CD8-positive, alpha-beta memory T cell (primary cell): ENCODE measurements around the gene MXRA7. TPM values are rescaled to one million over a fixed set of nuclear protein-coding genes. Genes with fewer than 3 reads are reported as not detected.

Experiments used
- CTCF ChIA-PET: fragments of 350-600 bp; sonication (Branson Sonifier 250); formaldehyde crosslinking; loops from one replicate; lab custom pipeline; 2021; ENCODE audit warnings: antibody characterized with exemption; lab: Charles Lee
- POLR2A ChIA-PET: fragments of 350-600 bp; sonication (Branson Sonifier 250); formaldehyde crosslinking; loops from one replicate; lab custom pipeline; 2021; ENCODE audit warnings: antibody characterized with exemption; lab: Charles Lee
- DNase-seq, 5 donors: peaks; one replicate each; pipeline versions ENCODE4 v3.0.0 to v3.0.0-alpha.2; 2020 to 2022; ENCODE audit warnings: mixed read lengths in 1 of 5
- H3K27ac ChIP-seq: one replicate; pipeline ENCODE4 v1.7.0; 2013; ENCODE audit warnings: low read depth, mild to moderate bottlenecking, low read length, moderate library complexity
- H3K27me3 ChIP-seq: 2 replicates; pipeline ENCODE4 v1.7.0; 2013; ENCODE audit warnings: low read length, mild to moderate bottlenecking; ENCODE audit not compliant: insufficient read depth, poor library complexity, severe bottlenecking
- H3K36me3 ChIP-seq: 2 replicates; pipeline ENCODE4 v1.7.0; 2013; ENCODE audit warnings: mild to moderate bottlenecking, low read length, moderate library complexity; ENCODE audit not compliant: insufficient read depth
- H3K4me1 ChIP-seq: 2 replicates; pipeline ENCODE4 v1.7.0; 2013; ENCODE audit warnings: mild to moderate bottlenecking, low read length, moderate library complexity; ENCODE audit not compliant: insufficient read depth
- H3K4me3 ChIP-seq: 2 replicates; pipeline ENCODE4 v1.7.0; 2013; ENCODE audit warnings: mild to moderate bottlenecking, low read length
- H3K9me3 ChIP-seq: 2 replicates; pipeline ENCODE4 v1.7.0; 2013; ENCODE audit warnings: mild to moderate bottlenecking, low read length
- H3K27ac Mint-ChIP-seq, 8 donors: one replicate each; pipeline ENCODE4 v1.8.0; 2020 to 2021; ENCODE audit warnings: mixed read lengths in 8 of 8, mild to moderate bottlenecking in 6 of 8, inconsistent platforms in 3 of 8, moderate library complexity in 3 of 8
- H3K27me3 Mint-ChIP-seq, 2 donors: one replicate each; pipeline ENCODE4 v1.8.0; 2020 to 2021; ENCODE audit warnings: mixed read lengths in 2 of 2, mild to moderate bottlenecking in 1 of 2, moderate library complexity in 1 of 2
- H3K36me3 Mint-ChIP-seq, 3 donors: one replicate each; pipeline ENCODE4 v1.8.0; 2020 to 2021; ENCODE audit warnings: mixed read lengths in 3 of 3, inconsistent platforms in 1 of 3, mild to moderate bottlenecking in 1 of 3
- H3K4me1 Mint-ChIP-seq, 3 donors: one replicate each; pipeline ENCODE4 v1.8.0; 2020 to 2021; ENCODE audit warnings: mixed read lengths in 3 of 3, inconsistent platforms in 1 of 3, mild to moderate bottlenecking in 1 of 3
- H3K4me3 Mint-ChIP-seq, 7 donors: one replicate each; pipeline ENCODE4 v1.8.0; 2020 to 2021; ENCODE audit warnings: mixed read lengths in 7 of 7, mild to moderate bottlenecking in 6 of 7, moderate library complexity in 4 of 7, inconsistent platforms in 2 of 7
- H3K9me3 Mint-ChIP-seq, 5 donors: one replicate each; pipeline ENCODE4 v1.8.0; 2020 to 2022; ENCODE audit warnings: mixed read lengths in 5 of 5, mild to moderate bottlenecking in 3 of 5, moderate library complexity in 2 of 5, inconsistent platforms in 1 of 5
- polyA plus RNA-seq: library from polyadenylated mRNA; unstranded; fragments of 300-500 nt; fragmentation: Illumina TruSeq; gene quantifications from one replicate; pipeline ENCODE4 v1.2.3, GENCODE V29; 2021
- total RNA-seq, 2 experiments: library from RNA; stranded (reverse); gene quantifications; one replicate each; pipeline ENCODE4 v1.2.3, GENCODE V29; 2021

MXRA7 gene
- total and polyA plus RNA-seq, 3 experiments from 2014 or later = 27.1 to 30.6 (median 29.1) TPM

GRCh38 chr17:76677406-76677805 lies 33.4 kb downstream of the MXRA7 start:
- H3K4me3 ChIP-seq = no peak overlapping the region
- H3K9me3 Mint-ChIP-seq = no peaks in the 10 kb centered on the region
- H3K36me3 Mint-ChIP-seq = peaks cover 0 to 8% (median 0%) of the 10 kb centered on the region in 3 donors
- H3K4me1 Mint-ChIP-seq = peaks cover 19 to 23% (median 22%) of the 10 kb centered on the region in 3 donors
- POLR2A ChIA-PET = no interaction called here
- H3K27me3 Mint-ChIP-seq = no peaks in the 10 kb centered on the region
- no peak for DNase-seq
- no peak overlapping the region for H3K27ac ChIP-seq
- H3K27ac Mint-ChIP-seq = no peak overlapping the region
- H3K9me3 ChIP-seq = no peaks in the 10 kb centered on the region
- no peaks in the 10 kb centered on the region for H3K36me3 ChIP-seq
- no peak overlapping the region for H3K4me3 Mint-ChIP-seq
- CTCF ChIA-PET = interaction anchor here (1.7 to 2.0 kb wide), 2 partner anchors 53 to 154 kb away, joined by 8 to 9 read pairs; no protein-coding TSS in a partner anchor
- H3K27me3 ChIP-seq = no peaks in the 10 kb centered on the region
- peaks cover 43% of the 10 kb centered on the region for H3K4me1 ChIP-seq

DNA sequence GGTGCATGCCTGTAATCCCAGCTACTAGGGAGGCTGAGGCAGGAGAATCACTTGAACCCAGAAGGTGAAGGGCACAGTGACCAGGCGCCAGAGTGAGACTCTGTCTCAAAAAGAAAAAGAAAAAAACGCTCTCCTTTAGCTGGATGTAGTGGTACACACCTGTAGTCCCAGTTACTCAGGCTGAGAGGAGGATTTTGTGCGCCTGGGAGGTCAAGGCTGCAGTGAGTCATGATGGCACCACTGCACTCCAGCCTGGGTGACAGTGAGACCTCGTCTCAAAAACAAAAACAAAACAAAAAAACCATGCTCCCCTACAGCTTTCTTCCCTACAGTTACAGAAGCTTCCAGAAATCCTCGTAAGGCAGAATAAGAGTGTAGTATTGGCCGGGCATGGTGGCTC lies 34.1 kb downstream of the MXRA7 start:
- H3K27ac ChIP-seq = no peak overlapping the region
- H3K36me3 Mint-ChIP-seq = peaks cover 0 to 9% (median 0%) of the 10 kb centered on the region in 3 donors
- ChIA-PET CTCF (interaction anchor here (1.0 kb wide), 2 partner anchors 53 to 153 kb away, joined by 4 to 5 read pairs; no protein-coding TSS in a partner anchor), POLR2A (no interaction called here)
- no peaks in the 10 kb centered on the region for H3K27me3 Mint-ChIP-seq
- H3K4me1 ChIP-seq = peaks cover 43% of the 10 kb centered on the region
- no peaks in the 10 kb centered on the region for H3K9me3 ChIP-seq
- H3K27ac Mint-ChIP-seq = peak overlapping the region in 1 of 8 donors; percentile 17
- peaks cover 19 to 23% (median 22%) of the 10 kb centered on the region in 3 donors for H3K4me1 Mint-ChIP-seq
- H3K36me3 ChIP-seq = no peaks in the 10 kb centered on the region
- no peak overlapping the region for H3K4me3 ChIP-seq
- DNase-seq = no peak
- no peaks in the 10 kb centered on the region for H3K27me3 ChIP-seq
- H3K9me3 Mint-ChIP-seq = no peaks in the 10 kb centered on the region
- H3K4me3 Mint-ChIP-seq = no peak overlapping the region

GRCh38 chr17:76675648-76676047 lies 35.1 kb downstream of the MXRA7 start:
- H3K4me3 ChIP-seq = no peak overlapping the region
- no peaks in the 10 kb centered on the region for H3K36me3 ChIP-seq
- H3K27me3 ChIP-seq = no peaks in the 10 kb centered on the region
- ChIA-PET CTCF (interaction anchor here (1.3 to 1.6 kb wide), 3 partner anchors 49 to 152 kb away, joined by 3 read pairs; no protein-coding TSS in a partner anchor), POLR2A (no interaction called here)
- no peaks in the 10 kb centered on the region for H3K9me3 ChIP-seq
- DNase-seq = no peak
- Mint-ChIP-seq H3K9me3 (peaks cover 0 to 2% (median 0%) of the 10 kb centered on the region in 5 donors), H3K27ac (peak overlapping the region in 2 of 8 donors; percentile 10 to 29), H3K4me3 (no peak overlapping the region), H3K4me1 (peaks cover 22 to 25% (median 25%) of the 10 kb centered on the region in 3 donors), H3K27me3 (no peaks in the 10 kb centered on the region), H3K36me3 (peaks cover 0 to 4% (median 0%) of the 10 kb centered on the region in 3 donors)
- H3K27ac ChIP-seq = no peak overlapping the region
- peaks cover 43% of the 10 kb centered on the region for H3K4me1 ChIP-seq

GRCh38 chr17:76674600-76674999 lies 36.2 kb downstream of the MXRA7 start:
- POLR2A ChIA-PET = no interaction called here
- Mint-ChIP-seq H3K27me3 (no peaks in the 10 kb centered on the region), H3K4me1 (peaks cover 29 to 35% (median 32%) of the 10 kb centered on the region in 3 donors), H3K4me3 (no peak overlapping the region), H3K36me3 (peaks cover 0 to 4% (median 0%) of the 10 kb centered on the region in 3 donors), H3K9me3 (peaks cover 0 to 2% (median 0%) of the 10 kb centered on the region in 5 donors), H3K27ac (peak overlapping the region in 1 of 8 donors; percentile 54)
- CTCF ChIA-PET = interaction anchor here (1.3 to 1.7 kb wide), 4 partner anchors 48 to 151 kb away, joined by 3 to 4 read pairs (median 3); no protein-coding TSS in a partner anchor
- peaks cover 53% of the 10 kb centered on the region for H3K4me1 ChIP-seq
- no peaks in the 10 kb centered on the region for H3K9me3 ChIP-seq
- H3K4me3 ChIP-seq = no peak overlapping the region
- no peaks in the 10 kb centered on the region for H3K27me3 ChIP-seq
- no peak overlapping the region for H3K27ac ChIP-seq
- no peaks in the 10 kb centered on the region for H3K36me3 ChIP-seq
- DNase-seq = no peak

DNA sequence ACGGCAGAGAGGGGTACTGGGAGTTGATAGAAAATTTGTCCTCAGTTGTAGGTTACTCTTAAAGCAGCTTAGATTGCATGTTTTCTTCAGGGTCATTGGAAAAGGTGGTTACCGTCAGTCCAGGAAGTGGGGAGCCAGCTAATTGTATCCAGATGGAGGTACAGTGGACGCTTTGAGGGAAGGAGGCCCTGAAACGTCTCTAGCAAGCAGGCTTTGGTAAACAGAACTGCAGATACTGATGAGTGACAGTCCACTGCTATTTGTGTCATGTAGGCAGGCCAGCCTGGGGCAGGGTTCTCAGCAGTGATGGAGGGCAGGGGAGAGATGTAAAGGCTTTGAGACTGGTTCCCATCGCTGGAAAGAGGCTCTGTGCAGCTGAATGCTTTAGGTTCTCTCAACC lies 37.0 kb downstream of the MXRA7 start:
- H3K27ac ChIP-seq = no peak overlapping the region
- H3K9me3 ChIP-seq = no peaks in the 10 kb centered on the region
- Mint-ChIP-seq H3K27ac (peak overlapping the region in 2 of 8 donors; percentile 29 to 54), H3K9me3 (peaks cover 0 to 2% (median 0%) of the 10 kb centered on the region in 5 donors), H3K4me1 (peaks cover 29 to 35% (median 32%) of the 10 kb centered on the region in 3 donors), H3K36me3 (peaks cover 0 to 4% (median 0%) of the 10 kb centered on the region in 3 donors), H3K4me3 (peak overlapping the region in 5 of 7 donors; percentile 8 to 65 (median 41)), H3K27me3 (no peaks in the 10 kb centered on the region)
- ChIA-PET CTCF (interaction anchor here (1.0 to 1.7 kb wide), 2 partner anchors 50 to 145 kb away, joined by 3 to 4 read pairs; no protein-coding TSS in a partner anchor), POLR2A (no interaction called here)
- peaks cover 48% of the 10 kb centered on the region for H3K4me1 ChIP-seq
- H3K4me3 ChIP-seq = no peak overlapping the region
- no peak for DNase-seq
- H3K36me3 ChIP-seq = no peaks in the 10 kb centered on the region
- no peaks in the 10 kb centered on the region for H3K27me3 ChIP-seq

GRCh38 chr17:76672892-76673291 lies 37.9 kb downstream of the MXRA7 start:
- Mint-ChIP-seq H3K27ac (peak overlapping the region in 7 of 8 donors; percentile 29 to 98 (median 94)), H3K36me3 (peaks cover 0 to 4% (median 0%) of the 10 kb centered on the region in 3 donors), H3K4me1 (peaks cover 29 to 35% (median 32%) of the 10 kb centered on the region in 3 donors), H3K27me3 (peaks cover 0 to 2% of the 10 kb centered on the region in 2 donors), H3K4me3 (peak overlapping the region; percentile 86 to 95 (median 94)), H3K9me3 (peaks cover 0 to 2% (median 0%) of the 10 kb centered on the region in 5 donors)
- no peak overlapping the region for H3K4me3 ChIP-seq
- POLR2A ChIA-PET = interaction anchor here (1.7 kb wide), 1 partner anchor 43 kb away, joined by 6 read pairs; no protein-coding TSS in a partner anchor
- no peaks in the 10 kb centered on the region for H3K36me3 ChIP-seq
- H3K27ac ChIP-seq = no peak overlapping the region
- no peaks in the 10 kb centered on the region for H3K27me3 ChIP-seq
- peak in 1 of 5 donors; percentile 10 for DNase-seq
- H3K9me3 ChIP-seq = no peaks in the 10 kb centered on the region
- CTCF ChIA-PET = interaction anchor here (2.2 to 2.4 kb wide), 2 partner anchors 43 to 150 kb away, joined by 7 to 9 read pairs; no protein-coding TSS in a partner anchor
- peaks cover 40% of the 10 kb centered on the region for H3K4me1 ChIP-seq

DNA sequence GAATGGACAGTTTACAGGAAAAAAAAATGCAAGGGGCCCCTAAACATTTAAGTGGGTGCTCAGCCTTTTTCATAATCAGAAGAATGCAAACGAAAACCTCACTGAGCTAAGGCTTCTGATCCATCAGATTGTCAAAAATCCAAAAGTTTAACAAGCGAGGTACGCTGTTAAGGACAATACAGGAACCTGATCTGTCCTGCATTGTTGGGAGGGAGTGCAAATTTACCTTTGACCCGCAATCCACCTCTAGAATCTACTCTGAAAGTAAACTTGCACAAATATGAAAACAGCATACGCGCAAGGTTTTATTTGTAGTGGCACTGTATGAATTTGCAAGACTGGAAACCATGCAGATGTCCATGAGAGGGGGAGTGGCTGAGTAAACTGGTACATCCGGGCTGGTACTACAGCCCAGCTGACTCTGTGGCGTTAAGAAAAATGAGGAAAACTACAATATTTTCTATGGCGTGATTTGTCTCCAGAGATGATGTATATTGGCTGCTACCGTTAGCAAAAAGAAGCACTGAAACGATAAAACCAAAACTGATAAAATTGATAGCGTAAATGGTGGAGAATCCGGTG lies 38.4 kb downstream of the MXRA7 start:
- H3K4me1 ChIP-seq = peaks cover 35% of the 10 kb centered on the region
- H3K9me3 ChIP-seq = no peaks in the 10 kb centered on the region
- H3K36me3 ChIP-seq = no peaks in the 10 kb centered on the region
- Mint-ChIP-seq H3K4me3 (peak overlapping the region; percentile 86 to 95 (median 94)), H3K4me1 (peaks cover 29 to 35% (median 32%) of the 10 kb centered on the region in 3 donors), H3K36me3 (peaks cover 0 to 4% (median 0%) of the 10 kb centered on the region in 3 donors), H3K9me3 (peaks cover 0 to 2% (median 0%) of the 10 kb centered on the region in 5 donors), H3K27ac (peak overlapping the region; percentile 94 to 100 (median 98)), H3K27me3 (peaks cover 0 to 2% of the 10 kb centered on the region in 2 donors)
- H3K27me3 ChIP-seq = no peaks in the 10 kb centered on the region
- peak overlapping the region; percentile 80 for H3K4me3 ChIP-seq
- DNase-seq = peak in 1 of 5 donors; percentile 14
- CTCF ChIA-PET = interaction anchor here (1.3 to 2.4 kb wide), 4 partner anchors 9 to 149 kb away, joined by 3 to 14 read pairs (median 8); no protein-coding TSS in a partner anchor
- peak overlapping the region; percentile 66 for H3K27ac ChIP-seq
- POLR2A ChIA-PET = interaction anchor here (1.0 to 2.2 kb wide), 7 partner anchors 9 to 115 kb away, joined by 4 to 17 read pairs (median 6); partner anchors contain the start of genes JMJD6 and METTL23
